CD4-positive, alpha-beta T cell treated with Interleukin-4 for 4 hours (primary cell): Measurements from ENCODE around the gene RDX.

Experiments used
- DNase-seq: peaks from one replicate; pipeline ENCODE4 v3.0.0-alpha.2; 2020

Gene RDX

GRCh38 chr11:110168033-110168803 is 128.2 kb downstream of the RDX start:
- DNase-seq: no peak

GRCh38 chr11:110165039-110165925 is 131.1 kb downstream of the RDX start:
- DNase-seq: no peak

GRCh38 chr11:110162216-110162615 is 134.2 kb downstream of the RDX start:
- no peak for DNase-seq

- no peak for DNase-seq
These were observed 135.4 kb downstream of the RDX start for GRCh38 chr11:110161061-110161460.

- no peak for DNase-seq
These were observed 136.0 kb downstream of the RDX start for GRCh38 chr11:110160437-110160836.

GRCh38 chr11:110160016-110160415 is 136.4 kb downstream of the RDX start:
- DNase-seq: no peak

GRCh38 chr11:110159476-110159875 is 136.9 kb downstream of the RDX start:
- DNase-seq: no peak

- DNase-seq: no peak
These were observed 137.9 kb downstream of the RDX start for GRCh38 chr11:110158317-110159200.

- no peak for DNase-seq
These were observed 139.9 kb downstream of the RDX start for GRCh38 chr11:110156503-110156902.

GRCh38 chr11:110153474-110153873 is 142.9 kb downstream of the RDX start:
- no peak for DNase-seq

- no peak for DNase-seq
These were observed 144.2 kb downstream of the RDX start for GRCh38 chr11:110152199-110152598.

- DNase-seq: no peak
These were observed 147.4 kb downstream of the RDX start for GRCh38 chr11:110148775-110149744.

- no peak for DNase-seq
These were observed 148.3 kb downstream of the RDX start for GRCh38 chr11:110147962-110148709.

- DNase-seq: no peak
These were observed 154.6 kb downstream of the RDX start for GRCh38 chr11:110141812-110142211.

GRCh38 chr11:110134110-110134509 is 162.3 kb downstream of the RDX start:
- no peak for DNase-seq

GRCh38 chr11:110133160-110133559 is 163.3 kb downstream of the RDX start:
- no peak for DNase-seq

GRCh38 chr11:110131386-110132123 is 164.9 kb downstream of the RDX start:
- DNase-seq: no peak

- DNase-seq: no peak
These were observed 165.7 kb downstream of the RDX start for GRCh38 chr11:110130642-110131238.

GRCh38 chr11:110128161-110128560 is 168.3 kb downstream of the RDX start:
- DNase-seq: no peak

- no peak for DNase-seq
These were observed 169.5 kb downstream of the RDX start for GRCh38 chr11:110126936-110127335.
